OCI-LY3 (cell line): ENCODE measurements around the gene FGB.

Source experiments
- CTCF ChIP-seq: fragments of 200-600, 300-600 bp; sonication (generic); IDR thresholded peaks from 2 replicates; pipeline ENCODE4 v1.5.1; 2014; ENCODE audit warnings: antibody characterized with exemption, low read length, low read depth
- EZH2phosphoT487 ChIP-seq: fragments of 200-600 bp; shearing (Covaris generic); IDR thresholded peaks from 2 replicates; pipeline ENCODE4 v1.6.1; 2018; ENCODE audit warnings: antibody characterized with exemption, mixed run types, low read depth

GRCh38 chr4:154608361-154609252 lies 45.8 kb downstream of the FGB start:
- TF ChIP-seq CTCF: no peak
- no peak for TF ChIP-seq EZH2phosphoT487
